ENCODE data around the gene RAB22A.

DNA sequence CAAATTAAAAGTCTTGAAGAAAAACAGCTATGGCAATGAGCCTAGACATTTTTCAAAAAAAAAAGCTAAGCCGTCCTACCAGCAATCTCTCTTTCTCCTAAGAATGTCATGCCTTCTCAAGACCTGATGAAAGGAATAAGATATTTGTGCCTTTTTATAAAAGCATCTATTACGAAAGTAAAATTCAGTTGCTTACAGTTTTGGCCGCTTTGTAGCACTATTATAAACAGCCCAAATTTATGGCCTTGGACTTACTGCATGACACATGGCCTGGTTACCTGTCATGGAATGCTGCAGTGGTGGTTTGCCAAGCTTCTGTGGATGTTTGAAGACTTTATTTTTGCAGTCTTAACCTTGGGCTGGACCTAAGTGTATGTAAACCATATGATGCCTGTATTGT lies 57.4 kb downstream of the RAB22A start:
- TF ChIP-seq USF2 (IDR thresholded peaks at IDR 0.05; ENCODE audit: low read depth, low read length) = no peak
- no peak for TF ChIP-seq BHLHE40 (IDR thresholded peaks at IDR 0.05; ENCODE audit: low read depth, low read length)

Measured in IMR-90 (cell line).